Osteoblast (primary cell): ENCODE data around the gene TEX36. TPM values are rescaled to one million over a fixed set of nuclear protein-coding genes. Genes with fewer than 3 reads are reported as not detected.

Source experiments
- DNase-seq: peaks from one replicate; pipeline ENCODE4 v3.0.0; 2011; ENCODE audit warnings: low spot score, mixed read lengths; ENCODE audit not compliant: insufficient read length; ENCODE audit errors: missing footprints
- H2AFZ ChIP-seq: 2 replicates; pipeline ENCODE4 v1.6.0; 2011; ENCODE audit warnings: mild to moderate bottlenecking, low read length
- H3K27ac ChIP-seq: 2 replicates; pipeline ENCODE4 v1.5.1; 2011; ENCODE audit warnings: mild to moderate bottlenecking, low read depth, low read length, moderate library complexity
- H3K27me3 ChIP-seq: 2 replicates; pipeline ENCODE4 v1.6.0; 2012; ENCODE audit warnings: mild to moderate bottlenecking, control low read depth, inconsistent platforms, low read length, moderate library complexity; ENCODE audit not compliant: insufficient read depth
- H3K36me3 ChIP-seq: 2 replicates; pipeline ENCODE4 v1.5.1; 2011; ENCODE audit warnings: mild to moderate bottlenecking, low read length, control low read depth, moderate library complexity; ENCODE audit not compliant: insufficient read depth
- H3K4me1 ChIP-seq: 2 replicates; pipeline ENCODE4 v1.5.1; 2011; ENCODE audit warnings: mild to moderate bottlenecking, low read length, control low read depth, moderate library complexity; ENCODE audit not compliant: insufficient read depth
- H3K4me2 ChIP-seq: 2 replicates; pipeline ENCODE4 v1.6.0; 2011; ENCODE audit warnings: mild to moderate bottlenecking, low read length; ENCODE audit not compliant: insufficient read depth
- H3K4me3 ChIP-seq: fragments of 200-600 bp; sonication (generic); 3 replicates; pipeline ENCODE4 v1.5.1; 2012; ENCODE audit warnings: mild to moderate bottlenecking, low read length, inconsistent platforms; ENCODE audit not compliant: insufficient read depth
- H3K79me2 ChIP-seq: 2 replicates; pipeline ENCODE4 v1.6.0; 2012; ENCODE audit warnings: mild to moderate bottlenecking, low read length, control low read depth, inconsistent platforms; ENCODE audit not compliant: insufficient read depth
- H3K9me3 ChIP-seq: 2 replicates; pipeline ENCODE4 v1.5.1; 2011; ENCODE audit warnings: low read depth, low read length, control low read depth
- H4K20me1 ChIP-seq: 2 replicates; pipeline ENCODE4 v1.6.0; 2012; ENCODE audit warnings: mild to moderate bottlenecking, low read length, control low read depth; ENCODE audit not compliant: insufficient read depth
- CTCF ChIP-seq: IDR thresholded peaks from 2 replicates; pipeline ENCODE4 v1.5.1; 2011; ENCODE audit warnings: mild to moderate bottlenecking, low read depth, low read length, moderate library complexity; ENCODE audit errors: extremely low read depth
- total RNA-seq: library from RNA; depleted of rRNA; stranded (reverse); fragments of >200 nt; gene quantifications from 2 replicates; pipeline ENCODE4 v1.2.3, GENCODE V29; 2012

Gene TEX36
- total RNA-seq, 1 donor: not detected

GRCh38 chr10:125638555-125638954 lies 44.4 kb downstream of the TEX36 start:
- no peak overlapping the region for H3K4me2 ChIP-seq

GRCh38 chr10:125637496-125637895 lies 45.5 kb downstream of the TEX36 start:
- TF ChIP-seq CTCF: no peak
- H3K4me1 ChIP-seq: peaks cover 4% of the 10 kb centered on the region
- DNase-seq: no peak
- no peaks in the 10 kb centered on the region for H3K36me3 ChIP-seq
- H3K4me2 ChIP-seq: no peak overlapping the region
- no peak overlapping the region for H2AFZ ChIP-seq
- no peak overlapping the region for H3K27ac ChIP-seq
- H3K27me3 ChIP-seq: peaks cover 28% of the 10 kb centered on the region
- H3K4me3 ChIP-seq: no peak overlapping the region
- H4K20me1 ChIP-seq: no peaks in the 10 kb centered on the region
- no peaks in the 10 kb centered on the region for H3K9me3 ChIP-seq
- no peaks in the 10 kb centered on the region for H3K79me2 ChIP-seq

More at GRCh38 chr10:125638555-125638954, 44.4 kb downstream of the TEX36 start:
- Histone ChIP-seq H3K9me3 (no peaks in the 10 kb centered on the region), H3K27me3 (peaks cover 28% of the 10 kb centered on the region), H3K4me1 (peaks cover under 1% of the 10 kb centered on the region), H2AFZ (no peak overlapping the region), H3K36me3 (no peaks in the 10 kb centered on the region), H3K79me2 (no peaks in the 10 kb centered on the region), H4K20me1 (no peaks in the 10 kb centered on the region), H3K27ac (no peak overlapping the region), H3K4me3 (no peak overlapping the region)
- no peak for DNase-seq
- no peak for TF ChIP-seq CTCF

- Histone ChIP-seq H4K20me1 (no peaks in the 10 kb centered on the region), H3K27me3 (peaks cover 24% of the 10 kb centered on the region), H3K4me1 (peaks cover 4% of the 10 kb centered on the region), H3K27ac (no peak overlapping the region), H2AFZ (no peak overlapping the region), H3K4me3 (no peak overlapping the region), H3K9me3 (no peaks in the 10 kb centered on the region), H3K4me2 (no peak overlapping the region), H3K36me3 (no peaks in the 10 kb centered on the region), H3K79me2 (no peaks in the 10 kb centered on the region)
- no peak for DNase-seq
- no peak for TF ChIP-seq CTCF
Observed at GRCh38 chr10:125634606-125635005, 48.4 kb downstream of the TEX36 start.

GRCh38 chr10:125633517-125633999 lies 49.4 kb downstream of the TEX36 start:
- Histone ChIP-seq H3K4me2 (peak overlapping the region; percentile 69), H3K36me3 (no peaks in the 10 kb centered on the region), H3K4me1 (peaks cover 4% of the 10 kb centered on the region), H3K9me3 (no peaks in the 10 kb centered on the region), H3K27ac (no peak overlapping the region), H3K27me3 (peaks cover 21% of the 10 kb centered on the region), H2AFZ (peak overlapping the region; percentile 50), H3K79me2 (no peaks in the 10 kb centered on the region), H4K20me1 (no peaks in the 10 kb centered on the region), H3K4me3 (peak overlapping the region; percentile 40)
- no peak for TF ChIP-seq CTCF
- DNase-seq: no peak
